Coronary artery (tissue), 2 donors: ENCODE results near the gene CACNA1B.

ENCODE experiments used
- DNase-seq: peaks from one replicate; pipeline ENCODE4 v3.0.0-alpha.2; 2017; ENCODE audit warnings: low spot score
- H3K27ac ChIP-seq, 2 donors: fragments of 200-600 bp; sonication (generic); one replicate each; pipeline ENCODE4 v1.5.1; 2016 to 2019
- H3K4me3 ChIP-seq: fragments of 200-600 bp; sonication (generic); 2 replicates; pipeline ENCODE4 v1.5.1; 2016; ENCODE audit warnings: mild to moderate bottlenecking, moderate library complexity
- CTCF ChIP-seq: fragments of 200-600 bp; sonication (generic); IDR thresholded peaks from one replicate; pipeline ENCODE4 v1.5.1; 2019; ENCODE audit warnings: antibody characterized with exemption

CACNA1B gene

DNA sequence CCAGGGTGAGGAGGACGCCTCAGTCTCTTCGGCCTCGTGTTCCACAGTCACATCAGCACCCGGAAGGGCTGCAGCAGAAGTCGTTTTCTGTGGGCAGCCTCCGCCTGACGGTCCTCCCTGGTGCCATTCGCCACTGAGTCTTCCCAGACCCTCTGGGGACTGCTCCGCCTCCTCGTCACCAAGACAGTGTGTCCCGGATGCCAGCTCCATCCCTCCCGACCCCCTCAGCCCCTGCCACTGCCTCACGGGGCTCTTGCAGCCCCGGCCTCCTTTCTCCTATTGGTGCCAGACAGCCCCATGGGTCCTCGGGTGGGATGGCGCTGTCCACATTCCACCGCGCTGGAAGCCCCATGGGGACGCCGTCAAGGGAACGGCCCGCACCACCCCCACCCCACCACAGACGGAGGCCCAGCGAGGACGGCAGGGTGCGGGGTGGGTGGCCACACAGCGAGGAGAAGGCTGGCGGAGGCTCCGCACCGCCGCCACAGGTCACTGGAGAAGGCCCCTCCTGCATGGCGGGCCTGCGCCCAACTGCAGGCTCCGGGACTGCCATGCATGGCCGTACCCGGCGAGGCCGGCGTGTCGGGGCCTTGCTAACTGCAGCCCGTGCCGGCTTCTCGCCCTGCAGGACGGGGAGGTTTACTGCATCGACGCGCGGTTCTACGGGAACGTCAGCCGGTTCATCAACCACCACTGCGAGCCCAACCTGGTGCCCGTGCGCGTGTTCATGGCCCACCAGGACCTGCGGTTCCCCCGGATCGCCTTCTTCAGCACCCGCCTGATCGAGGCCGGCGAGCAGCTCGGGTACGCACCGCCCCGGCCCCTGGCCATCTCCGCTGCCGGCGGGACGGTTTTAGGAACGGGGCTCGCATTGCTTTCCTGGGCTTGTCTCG is 43.6 kb upstream of the CACNA1B start:
- no peak for TF ChIP-seq CTCF
- no peak overlapping the region for H3K27ac ChIP-seq
- no peak for DNase-seq
- no peak overlapping the region for H3K4me3 ChIP-seq

DNA sequence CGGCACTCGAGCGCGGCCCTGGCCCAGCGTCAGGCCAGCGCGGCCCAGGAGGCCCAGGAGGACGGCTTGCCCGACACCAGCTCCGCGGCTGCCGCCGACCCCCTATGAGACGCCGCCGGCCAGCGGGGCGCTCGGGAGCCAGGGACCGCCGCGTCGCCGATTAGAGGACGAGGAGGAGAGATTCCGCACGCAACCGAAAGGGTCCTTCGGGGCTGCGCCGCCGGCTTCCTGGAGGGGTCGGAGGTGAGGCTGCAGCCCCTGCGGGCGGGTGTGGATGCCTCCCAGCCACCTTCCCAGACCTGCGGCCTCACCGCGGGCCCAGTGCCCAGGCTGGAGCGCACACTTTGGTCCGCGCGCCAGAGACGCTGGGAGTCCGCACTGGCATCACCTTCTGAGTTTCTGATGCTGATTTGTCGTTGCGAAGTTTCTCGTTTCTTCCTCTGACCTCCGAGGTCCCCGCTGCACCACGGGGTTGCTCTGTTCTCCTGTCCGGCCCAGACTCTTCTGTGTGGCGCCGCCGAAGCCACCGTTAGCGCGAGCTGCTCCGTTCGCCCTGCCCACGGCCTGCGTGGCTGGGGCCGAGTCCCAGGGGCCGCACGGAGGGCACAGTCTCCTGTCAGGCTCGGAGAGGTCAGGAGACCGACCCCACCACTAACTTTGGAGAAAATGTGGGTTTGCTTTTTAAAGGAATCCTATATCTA is 42.6 kb upstream of the CACNA1B start:
- no peak for TF ChIP-seq CTCF
- no peak overlapping the region for H3K4me3 ChIP-seq
- DNase-seq, result no peak

GRCh38 chr9:137836151-137836830 is 41.3 kb upstream of the CACNA1B start:
- no peak for TF ChIP-seq CTCF
- H3K4me3 ChIP-seq, result no peak overlapping the region
- DNase-seq, result no peak
- no peak overlapping the region for H3K27ac ChIP-seq

More for the DNA sequence above, 42.6 kb upstream of the CACNA1B start:
- no peak overlapping the region for H3K27ac ChIP-seq

- Histone ChIP-seq H3K27ac (no peak overlapping the region), H3K4me3 (no peak overlapping the region)
- TF ChIP-seq CTCF, result no peak
- DNase-seq, result no peak
Measured at GRCh38 chr9:137836831-137837241, 40.7 kb upstream of the CACNA1B start.

DNA sequence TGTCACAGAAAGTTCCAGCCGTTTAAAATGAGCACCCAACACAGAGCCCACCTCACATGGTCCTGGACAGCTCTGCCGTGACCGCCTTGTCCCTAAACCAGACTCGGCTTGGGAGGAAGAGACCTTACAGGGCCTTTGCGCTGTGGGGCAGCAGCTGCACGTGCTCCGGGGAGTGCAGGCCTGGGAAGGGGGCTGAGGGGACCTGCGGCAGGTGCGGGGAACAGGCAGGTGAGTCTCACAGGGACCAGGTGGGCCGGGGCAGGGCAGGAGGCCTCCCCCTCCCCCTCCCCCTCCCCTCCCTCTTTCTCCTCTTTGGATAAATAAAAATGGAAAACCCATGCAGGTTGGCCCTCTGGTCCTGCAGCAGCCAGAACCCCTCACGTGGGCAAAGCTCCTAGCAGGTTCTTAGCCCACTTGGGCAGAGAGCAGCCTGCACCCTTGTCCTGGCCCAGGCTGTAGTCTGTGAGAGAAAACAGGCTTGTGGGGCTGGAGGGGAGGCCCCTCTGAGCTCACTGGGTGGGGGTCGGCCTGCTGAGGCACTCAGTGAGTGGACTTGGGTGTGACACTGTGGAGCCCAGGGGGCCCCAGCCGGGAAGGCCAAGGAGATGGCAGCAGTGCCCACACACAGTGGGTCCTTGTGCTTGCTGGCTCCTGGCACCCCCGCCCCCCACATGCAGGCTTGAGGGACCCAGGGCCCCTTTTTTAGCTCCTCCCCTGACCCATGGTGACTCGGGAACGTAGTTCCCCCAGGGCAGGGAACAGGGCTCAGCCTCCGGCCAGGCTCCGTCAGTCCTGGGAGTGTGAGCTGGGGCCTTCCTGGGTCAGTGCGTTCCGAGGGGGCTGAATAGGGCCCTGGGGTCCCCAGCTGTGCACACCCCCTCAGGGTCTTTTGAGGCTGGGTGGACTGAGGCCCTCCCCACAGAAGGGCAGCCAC is 40.0 kb upstream of the CACNA1B start:
- no peak overlapping the region for H3K27ac ChIP-seq
- DNase-seq, result no peak
- no peak for TF ChIP-seq CTCF
- no peak overlapping the region for H3K4me3 ChIP-seq

GRCh38 chr9:137838576-137838975 is 39.0 kb upstream of the CACNA1B start:
- H3K4me3 ChIP-seq, result no peak overlapping the region
- H3K27ac ChIP-seq, result no peak overlapping the region
- no peak for DNase-seq
- no peak for TF ChIP-seq CTCF
